ENCODE data around the gene PRDX5. TPM values are rescaled to one million over a fixed set of nuclear protein-coding genes. Genes with fewer than 3 reads are reported as not detected.

The PRDX5 gene
- total and polyA plus RNA-seq, 4 donors: 165 to 777 (median 374) TPM

DNA sequence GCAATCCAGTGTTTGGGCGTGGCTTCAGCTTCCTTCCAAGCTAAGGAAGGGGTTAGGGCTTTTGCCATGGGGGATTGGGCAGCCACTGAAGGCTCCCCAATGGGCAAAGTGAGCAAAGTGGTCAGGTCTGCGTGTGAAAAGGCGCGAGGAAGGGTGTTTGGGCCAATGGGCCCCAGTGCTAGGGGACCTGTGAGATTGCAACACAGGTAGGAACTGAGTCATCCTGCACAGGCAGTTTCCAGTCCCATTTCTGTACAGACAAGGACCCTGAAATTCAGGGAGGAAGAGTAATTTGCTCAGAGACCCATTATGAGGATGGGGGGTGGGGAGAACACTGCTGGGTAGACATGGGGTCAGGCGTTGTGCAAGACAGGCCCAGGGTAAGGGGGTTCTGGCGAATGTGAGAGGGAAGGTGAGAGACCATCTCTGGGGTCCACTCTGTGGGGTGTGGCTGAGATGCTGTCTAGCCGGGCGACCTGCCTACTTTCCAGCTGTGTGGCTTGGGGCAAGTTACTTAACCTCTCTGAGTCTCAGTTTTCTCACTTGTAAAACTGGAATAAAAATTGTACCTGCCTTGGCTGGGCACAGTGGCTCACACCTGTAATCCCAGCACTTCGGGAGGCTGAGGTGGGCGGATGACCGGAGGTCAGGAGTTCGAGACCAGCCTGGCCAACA, 29.4 kb downstream of the PRDX5 start:
- no peak overlapping the region for H3K9ac ChIP-seq (ENCODE audit: insufficient read depth in 1 of 2, low read length in 2 of 2)
- TF ChIP-seq CTCF (IDR thresholded peaks at IDR 0.05; ENCODE audit: control extremely low read depth, extremely low read depth): no peak
- peaks cover 0 to 6% (median 4%) of the 10 kb centered on the region in 5 donors for H3K4me1 ChIP-seq (ENCODE audit: control insufficient read depth in 5 of 5, insufficient read depth in 5 of 5, low read length in 5 of 5)
- H3K27me3 ChIP-seq (ENCODE audit: control insufficient read depth in 3 of 3, insufficient read depth in 3 of 3, low read length in 2 of 3): peaks cover 0 to 3% (median 0%) of the 10 kb centered on the region in 3 donors
- peaks cover 0 to 6% (median 0%) of the 10 kb centered on the region in 4 donors for H3K36me3 ChIP-seq (ENCODE audit: control insufficient read depth in 4 of 4, insufficient read depth in 4 of 4, low read length in 4 of 4)
- WGBS, 2 donors: 71 to 88% methylated on average over 12 of the region's 12 CpGs
- H3K27ac ChIP-seq (ENCODE audit: low read depth in 1 of 2, low read length in 1 of 2): no peak overlapping the region
- DNase-seq (no peak), ATAC-seq (ENCODE audit: insufficient read depth, low FRiP score) (no peak)
- H3K9me3 ChIP-seq (ENCODE audit: control insufficient read depth in 4 of 4, insufficient read depth in 3 of 4, low read length in 3 of 4): no peaks in the 10 kb centered on the region
- H3K4me3 ChIP-seq: no peak overlapping the region

- no peaks in the 10 kb centered on the region for H3K9me3 ChIP-seq (ENCODE audit: control insufficient read depth in 4 of 4, insufficient read depth in 3 of 4, low read length in 3 of 4)
- peaks cover 0 to under 1% (median 0%) of the 10 kb centered on the region in 3 donors for H3K27me3 ChIP-seq (ENCODE audit: control insufficient read depth in 3 of 3, insufficient read depth in 3 of 3, low read length in 2 of 3)
- no peak for TF ChIP-seq CTCF (IDR thresholded peaks at IDR 0.05; ENCODE audit: control extremely low read depth, extremely low read depth)
- no peak overlapping the region for H3K27ac ChIP-seq (ENCODE audit: low read depth in 1 of 2, low read length in 1 of 2)
- no peak overlapping the region for H3K9ac ChIP-seq (ENCODE audit: insufficient read depth in 1 of 2, low read length in 2 of 2)
- peaks cover 0 to 6% (median 0%) of the 10 kb centered on the region in 5 donors for H3K4me1 ChIP-seq (ENCODE audit: control insufficient read depth in 5 of 5, insufficient read depth in 5 of 5, low read length in 5 of 5)
- no peak for ATAC-seq (ENCODE audit: insufficient read depth, low FRiP score)
- H3K4me3 ChIP-seq: no peak overlapping the region
- 74 to 85% methylated on average over 13 to 14 of the region's 14 CpGs for WGBS, 2 donors
- no peak for DNase-seq
- H3K36me3 ChIP-seq (ENCODE audit: control insufficient read depth in 4 of 4, insufficient read depth in 4 of 4, low read length in 4 of 4): peaks cover 0 to 6% (median 0%) of the 10 kb centered on the region in 4 donors
These were observed 30.6 kb downstream of the PRDX5 start for GRCh38 chr11:64348383-64349024.

GRCh38 chr11:64349025-64349387, 31.1 kb downstream of the PRDX5 start:
- H3K4me1 ChIP-seq (ENCODE audit: control insufficient read depth in 5 of 5, insufficient read depth in 5 of 5, low read length in 5 of 5): peaks cover 0 to 6% (median 0%) of the 10 kb centered on the region in 5 donors
- H3K9me3 ChIP-seq (ENCODE audit: control insufficient read depth in 4 of 4, insufficient read depth in 3 of 4, low read length in 3 of 4): no peaks in the 10 kb centered on the region
- no peak overlapping the region for H3K9ac ChIP-seq (ENCODE audit: insufficient read depth in 1 of 2, low read length in 2 of 2)
- WGBS, 2 donors: 90 to 91% methylated on average over 7 of the region's 7 CpGs
- ATAC-seq (ENCODE audit: insufficient read depth, low FRiP score) (no peak), DNase-seq (no peak)
- no peaks in the 10 kb centered on the region for H3K27me3 ChIP-seq (ENCODE audit: control insufficient read depth in 3 of 3, insufficient read depth in 3 of 3, low read length in 2 of 3)
- H3K4me3 ChIP-seq: no peak overlapping the region
- peaks cover 0 to 6% (median 0%) of the 10 kb centered on the region in 4 donors for H3K36me3 ChIP-seq (ENCODE audit: control insufficient read depth in 4 of 4, insufficient read depth in 4 of 4, low read length in 4 of 4)
- no peak for TF ChIP-seq CTCF (IDR thresholded peaks at IDR 0.05; ENCODE audit: control extremely low read depth, extremely low read depth)
- no peak overlapping the region for H3K27ac ChIP-seq (ENCODE audit: low read depth in 1 of 2, low read length in 1 of 2)
